Astrocyte (in vitro differentiated cells and primary cell): ENCODE data around the gene PLCH1. TPM values are rescaled to one million over a fixed set of nuclear protein-coding genes. Genes with fewer than 3 reads are reported as not detected.

Source experiments
- DNase-seq: peaks from one replicate; pipeline ENCODE4 v3.0.0-alpha.2; 2010; ENCODE audit warnings: low read depth
- FAIRE-seq: peaks from 2 replicates; lab custom pipeline; 2011; peaks lifted over from hg19 to GRCh38; lab: Jason Lieb, UNC
- H2AFZ ChIP-seq: 2 replicates; pipeline ENCODE4 v1.6.0; 2012; ENCODE audit warnings: low read depth, low read length, inconsistent platforms
- H3K27ac ChIP-seq: 2 replicates; pipeline ENCODE4 v1.5.1; 2011; ENCODE audit warnings: low read depth, low read length, inconsistent platforms
- H3K27me3 ChIP-seq: 2 replicates; pipeline ENCODE4 v1.6.0; 2011; ENCODE audit warnings: low read length, inconsistent platforms; ENCODE audit not compliant: insufficient read depth
- H3K36me3 ChIP-seq: 2 replicates; pipeline ENCODE4 v1.5.1; 2011; ENCODE audit warnings: low read length, inconsistent platforms; ENCODE audit not compliant: insufficient read depth
- H3K4me1 ChIP-seq: 2 replicates; pipeline ENCODE4 v1.5.1; 2011; ENCODE audit warnings: low read length, inconsistent platforms; ENCODE audit not compliant: insufficient read depth
- H3K4me2 ChIP-seq: 2 replicates; pipeline ENCODE4 v1.6.0; 2012; ENCODE audit warnings: low read length, inconsistent platforms
- H3K4me3 ChIP-seq: 2 replicates; pipeline ENCODE4 v1.5.1; 2011; ENCODE audit warnings: low read depth, mild to moderate bottlenecking, low read length, inconsistent platforms; ENCODE audit not compliant: insufficient read depth
- H3K79me2 ChIP-seq: 2 replicates; pipeline ENCODE4 v1.6.0; 2012; ENCODE audit warnings: mild to moderate bottlenecking, low read length, inconsistent platforms; ENCODE audit not compliant: insufficient read depth
- H3K9ac ChIP-seq: 2 replicates; pipeline ENCODE4 v1.6.0; 2012; ENCODE audit warnings: mild to moderate bottlenecking, low read length, inconsistent platforms
- H3K9me3 ChIP-seq: 2 replicates; pipeline ENCODE4 v1.5.1; 2012; ENCODE audit warnings: low read depth, mild to moderate bottlenecking, low read length, inconsistent platforms; ENCODE audit not compliant: insufficient read depth
- H4K20me1 ChIP-seq: 2 replicates; pipeline ENCODE4 v1.6.0; 2012; ENCODE audit warnings: low read length, inconsistent platforms; ENCODE audit not compliant: insufficient read depth
- H3K27ac Mint-ChIP-seq: one replicate; pipeline ENCODE4 v1.8.0; 2021; ENCODE audit warnings: mild to moderate bottlenecking, mixed read lengths; ENCODE audit not compliant: unreplicated experiment
- H3K27me3 Mint-ChIP-seq: one replicate; pipeline ENCODE4 v1.8.0; 2021; ENCODE audit warnings: low read depth, mixed read lengths; ENCODE audit not compliant: unreplicated experiment
- H3K36me3 Mint-ChIP-seq: one replicate; pipeline ENCODE4 v1.8.0; 2021; ENCODE audit warnings: low read depth, mixed read lengths; ENCODE audit not compliant: unreplicated experiment
- H3K4me1 Mint-ChIP-seq: one replicate; pipeline ENCODE4 v1.8.0; 2021; ENCODE audit warnings: low read depth, mixed read lengths; ENCODE audit not compliant: unreplicated experiment
- H3K4me3 Mint-ChIP-seq: one replicate; pipeline ENCODE4 v1.8.0; 2021; ENCODE audit warnings: mild to moderate bottlenecking, moderate library complexity, mixed read lengths; ENCODE audit not compliant: unreplicated experiment
- H3K9me3 Mint-ChIP-seq: one replicate; pipeline ENCODE4 v1.8.0; 2021; ENCODE audit warnings: mild to moderate bottlenecking, mixed read lengths; ENCODE audit not compliant: unreplicated experiment
- CTCF ChIP-seq: IDR thresholded peaks from 2 replicates; pipeline ENCODE4 v1.5.1; 2011; ENCODE audit warnings: low read depth, mild to moderate bottlenecking, inconsistent platforms, low read length, moderate library complexity; ENCODE audit not compliant: insufficient read depth
- EZH2 ChIP-seq: IDR thresholded peaks from 2 replicates; pipeline ENCODE4 v1.6.1; 2012; ENCODE audit warnings: mild to moderate bottlenecking, low read length, inconsistent platforms; ENCODE audit not compliant: insufficient read depth
- total RNA-seq: library from RNA; stranded (reverse); gene quantifications from 2 replicates; pipeline ENCODE4 v1.2.1, GENCODE V29; 2021

PLCH1 gene
- total RNA-seq, 1 donor from 2014 or later, result 1.2 TPM

GRCh38 chr3:155504682-155505081 is 240.2 kb downstream of the PLCH1 start:
- FAIRE-seq, result no peak
- TF ChIP-seq EZH2, result no peak
- no peak for TF ChIP-seq CTCF
- Histone ChIP-seq H3K9ac (no peak overlapping the region), H3K9me3 (no peaks in the 10 kb centered on the region), H3K4me3 (no peak overlapping the region), H3K79me2 (no peaks in the 10 kb centered on the region), H3K36me3 (no peaks in the 10 kb centered on the region), H2AFZ (no peak overlapping the region), H3K27ac (no peak overlapping the region), H3K27me3 (no peaks in the 10 kb centered on the region), H4K20me1 (no peaks in the 10 kb centered on the region), H3K4me1 (no peaks in the 10 kb centered on the region), H3K4me2 (no peak overlapping the region)
- no peak for DNase-seq
- Mint-ChIP-seq H3K4me3 (no peak overlapping the region), H3K27me3 (no peaks in the 10 kb centered on the region), H3K4me1 (no peaks in the 10 kb centered on the region), H3K36me3 (no peaks in the 10 kb centered on the region), H3K27ac (no peak overlapping the region), H3K9me3 (no peaks in the 10 kb centered on the region)

- Mint-ChIP-seq H3K4me1 (peaks cover 7% of the 10 kb centered on the region), H3K4me3 (no peak overlapping the region), H3K36me3 (no peaks in the 10 kb centered on the region), H3K27ac (no peak overlapping the region), H3K9me3 (no peaks in the 10 kb centered on the region), H3K27me3 (no peaks in the 10 kb centered on the region)
- FAIRE-seq, result no peak
- Histone ChIP-seq H2AFZ (no peak overlapping the region), H4K20me1 (no peaks in the 10 kb centered on the region), H3K36me3 (no peaks in the 10 kb centered on the region), H3K9ac (no peak overlapping the region), H3K27ac (no peak overlapping the region), H3K79me2 (no peaks in the 10 kb centered on the region), H3K4me1 (peaks cover 9% of the 10 kb centered on the region), H3K4me2 (no peak overlapping the region), H3K4me3 (no peak overlapping the region), H3K9me3 (no peaks in the 10 kb centered on the region), H3K27me3 (no peaks in the 10 kb centered on the region)
- TF ChIP-seq CTCF, result no peak
- no peak for TF ChIP-seq EZH2
- DNase-seq, result no peak
These were observed 242.2 kb downstream of the PLCH1 start for GRCh38 chr3:155502630-155503029.

GRCh38 chr3:155500194-155500818 is 244.6 kb downstream of the PLCH1 start:
- Histone ChIP-seq H3K4me1 (peaks cover 9% of the 10 kb centered on the region), H3K27me3 (no peaks in the 10 kb centered on the region)
- no peak for TF ChIP-seq CTCF
- no peak for TF ChIP-seq EZH2

More at GRCh38 chr3:155500194-155500818, 244.6 kb downstream of the PLCH1 start:
- Histone ChIP-seq H3K4me3 (no peak overlapping the region), H3K79me2 (no peaks in the 10 kb centered on the region), H3K9me3 (no peaks in the 10 kb centered on the region), H3K27ac (no peak overlapping the region), H3K36me3 (no peaks in the 10 kb centered on the region), H3K9ac (no peak overlapping the region), H2AFZ (no peak overlapping the region), H4K20me1 (no peaks in the 10 kb centered on the region), H3K4me2 (no peak overlapping the region)
- Mint-ChIP-seq H3K9me3 (no peaks in the 10 kb centered on the region), H3K4me1 (peaks cover 7% of the 10 kb centered on the region), H3K4me3 (no peak overlapping the region), H3K36me3 (no peaks in the 10 kb centered on the region), H3K27ac (no peak overlapping the region), H3K27me3 (no peaks in the 10 kb centered on the region)
- DNase-seq (no peak), FAIRE-seq (no peak)
